ENCODE measurements around the gene C22orf39. TPM values are rescaled to one million over a fixed set of nuclear protein-coding genes. Genes with fewer than 3 reads are reported as not detected.

C22orf39 gene
- polyA plus RNA-seq, 4 donors = 42.0 to 47.7 (median 45.6) TPM

DNA sequence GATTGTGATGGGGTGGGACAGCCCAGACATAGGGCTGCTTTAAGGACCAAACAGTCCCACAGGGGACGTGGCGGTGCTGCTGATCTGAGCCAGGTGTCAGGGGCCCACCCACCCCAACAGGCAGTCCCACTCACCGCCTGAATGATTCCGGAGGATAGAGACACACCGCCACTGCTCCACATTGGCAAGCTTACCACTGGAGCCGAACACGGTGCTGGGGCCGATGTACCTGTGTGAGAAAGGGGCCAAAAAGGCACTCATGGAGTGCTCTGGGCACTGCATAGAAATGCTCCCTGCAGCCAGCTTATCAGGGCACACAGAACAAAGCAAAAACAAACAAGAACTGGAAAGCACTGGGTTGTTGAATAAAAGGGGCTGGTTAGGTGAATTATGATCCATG lies 41.9 kb downstream of the C22orf39 start:
- no peak for DNase-seq (ENCODE audit: low read depth in 4 of 4, low spot score in 2 of 4)

DNA sequence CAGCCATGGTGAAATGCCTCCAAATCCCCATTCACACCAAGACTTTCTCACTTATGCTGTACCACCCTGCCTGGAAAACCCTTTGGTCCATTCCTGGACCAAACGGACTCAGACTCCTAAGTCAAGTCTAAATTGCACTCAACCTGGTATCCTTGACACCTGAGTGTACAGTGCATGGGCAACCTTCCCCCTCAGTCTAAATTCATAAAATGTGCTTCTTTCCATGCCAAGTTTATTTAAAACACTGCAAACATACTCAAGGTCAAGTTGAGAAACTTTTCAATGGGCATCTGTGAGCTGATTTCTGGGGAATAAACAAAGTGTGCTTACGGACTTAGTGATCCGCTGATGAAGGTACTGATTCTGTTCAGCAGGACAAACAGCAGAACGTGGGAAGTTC lies 42.4 kb downstream of the C22orf39 start:
- no peak for DNase-seq (ENCODE audit: low read depth in 4 of 4, low spot score in 2 of 4)

GRCh38 chr22:19404676-19405075 lies 42.8 kb downstream of the C22orf39 start:
- DNase-seq (ENCODE audit: low read depth in 4 of 4, low spot score in 2 of 4) = no peak

DNA sequence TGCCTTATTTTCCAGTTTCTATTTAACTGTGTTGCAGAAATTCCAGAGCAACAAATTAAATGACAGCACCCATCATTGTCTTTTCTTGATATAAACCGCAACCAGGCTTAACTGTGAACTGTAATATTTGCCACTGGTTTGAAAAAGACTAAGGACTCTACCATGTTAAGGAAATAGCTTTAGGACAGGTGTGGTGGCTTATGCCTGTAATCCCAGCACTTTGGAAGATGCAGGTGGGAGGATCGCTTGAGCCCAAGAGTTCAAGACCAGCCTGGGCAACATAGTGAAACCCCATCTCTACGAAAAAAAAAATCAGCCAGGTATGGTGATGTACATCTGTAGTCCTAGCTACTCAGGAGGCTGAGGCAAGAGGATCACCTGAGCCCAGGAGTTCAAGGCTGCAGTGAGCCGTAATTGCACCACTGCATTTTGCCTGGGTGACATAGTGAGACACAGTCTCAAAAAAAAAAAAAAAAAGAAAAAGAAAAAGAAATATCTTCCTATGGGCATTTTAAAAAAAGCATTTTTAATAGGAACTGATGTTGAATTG lies 44.8 kb downstream of the C22orf39 start:
- no peak for DNase-seq (ENCODE audit: low read depth in 4 of 4, low spot score in 2 of 4)

- DNase-seq (ENCODE audit: low read depth in 4 of 4, low spot score in 2 of 4) = no peak
These were observed 46.0 kb downstream of the C22orf39 start for GRCh38 chr22:19401483-19401882.

DNA sequence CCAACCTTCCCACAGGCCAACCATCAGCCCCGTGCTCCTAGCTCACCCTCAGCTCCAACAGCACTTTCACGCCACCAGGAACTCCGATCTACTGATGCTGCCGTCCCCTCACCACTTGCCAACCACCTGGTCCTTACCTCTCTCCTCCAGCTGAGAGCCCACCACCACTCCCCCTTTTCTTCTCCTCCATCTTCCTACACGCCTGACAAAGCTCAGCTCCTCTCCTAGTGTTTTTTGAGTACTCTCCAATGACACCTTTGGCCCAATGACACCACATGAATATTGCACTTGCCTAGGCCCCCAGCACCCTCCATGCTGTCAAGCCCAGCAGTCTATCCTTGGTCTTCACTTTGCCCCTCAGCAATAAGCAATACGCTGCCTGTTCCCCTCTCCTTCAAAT lies 46.6 kb downstream of the C22orf39 start:
- no peak for DNase-seq (ENCODE audit: low read depth in 4 of 4, low spot score in 2 of 4)

GRCh38 chr22:19398652-19399051 lies 48.9 kb downstream of the C22orf39 start:
- DNase-seq (ENCODE audit: low read depth in 4 of 4, low spot score in 2 of 4) = no peak

- DNase-seq (ENCODE audit: low read depth in 4 of 4, low spot score in 2 of 4) = no peak
These were observed 49.3 kb downstream of the C22orf39 start for GRCh38 chr22:19398206-19398605.

- DNase-seq (ENCODE audit: low read depth in 4 of 4, low spot score in 2 of 4) = no peak
These were observed 49.8 kb downstream of the C22orf39 start for GRCh38 chr22:19397734-19398104.

DNA sequence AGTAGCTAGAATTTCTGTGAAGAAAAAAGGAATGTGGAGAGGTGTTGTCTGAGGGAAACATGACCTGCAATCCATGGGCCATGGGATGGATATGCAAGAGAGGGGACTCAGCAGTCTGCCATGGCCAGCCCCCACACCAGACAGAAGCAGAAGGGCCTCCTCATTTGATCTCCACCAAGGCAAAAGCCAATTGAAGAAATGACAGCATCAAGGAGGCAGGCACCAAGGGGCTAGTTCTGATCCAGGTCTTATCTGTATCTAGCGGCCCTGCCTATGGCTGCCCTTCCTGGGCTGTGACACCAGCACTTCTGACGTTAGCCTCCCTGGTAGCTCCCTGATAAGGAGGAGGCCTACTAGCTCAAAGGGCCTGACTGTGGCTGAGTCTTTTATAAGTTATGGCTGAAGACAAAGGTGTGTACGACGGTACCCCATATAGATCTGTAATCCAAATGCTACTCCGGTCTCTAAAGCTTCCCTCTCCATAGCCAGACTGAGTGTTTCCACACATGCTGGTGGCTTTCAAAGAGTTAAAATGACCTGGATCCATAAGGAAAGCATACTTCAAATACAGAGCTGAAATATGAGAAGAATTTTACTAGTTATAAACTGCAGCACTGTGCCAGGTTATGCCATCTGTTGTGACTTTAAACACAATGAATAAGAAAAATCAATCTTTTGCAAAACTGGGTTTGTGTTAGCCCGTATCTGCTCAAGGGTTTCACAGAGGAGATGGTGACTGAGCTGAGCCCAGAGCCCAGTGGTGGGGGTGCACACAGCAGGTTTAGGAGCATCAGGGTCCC lies 50.4 kb downstream of the C22orf39 start:
- no peak for DNase-seq (ENCODE audit: low read depth in 4 of 4, low spot score in 2 of 4)

DNA sequence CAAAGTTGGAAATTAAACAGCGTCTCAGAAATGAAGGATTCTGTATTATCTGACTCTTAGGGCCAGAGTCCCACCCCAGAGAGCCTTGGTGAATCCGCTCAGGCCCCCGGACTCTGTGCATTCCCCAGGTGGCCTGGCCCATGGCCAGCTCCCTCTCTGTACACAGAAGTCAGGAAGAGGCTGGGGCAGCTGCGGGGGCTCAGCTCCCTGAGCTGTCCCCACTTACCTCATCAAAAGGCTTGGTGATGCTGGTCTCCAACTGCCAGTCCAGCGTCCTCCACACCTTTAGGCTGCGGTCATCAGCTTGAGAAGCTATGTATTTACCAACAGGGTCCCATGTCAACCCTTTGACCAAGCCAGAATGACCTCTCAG lies 51.0 kb downstream of the C22orf39 start:
- DNase-seq (ENCODE audit: low read depth in 4 of 4, low spot score in 2 of 4) = no peak

DNA sequence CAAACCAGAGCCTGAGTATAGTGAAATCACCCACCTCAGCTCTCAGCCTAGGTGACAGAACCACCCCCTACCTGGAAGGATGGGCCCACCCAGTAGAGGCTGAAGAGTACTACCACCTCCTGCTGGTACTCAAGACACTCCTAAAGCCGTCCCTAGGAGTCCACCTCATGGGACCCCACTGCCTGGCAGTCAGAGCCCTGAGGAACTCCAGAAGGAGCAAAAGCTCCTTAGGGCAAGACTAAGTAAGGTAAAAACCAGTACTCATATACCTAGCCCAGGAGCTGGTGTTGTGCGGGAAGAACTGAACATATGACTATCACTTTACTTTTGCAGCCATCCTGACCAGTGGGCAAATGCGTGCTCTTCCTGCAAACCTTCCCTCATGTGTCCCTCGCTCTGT lies 52.2 kb downstream of the C22orf39 start:
- no peak for DNase-seq (ENCODE audit: low read depth in 4 of 4, low spot score in 2 of 4)

DNA sequence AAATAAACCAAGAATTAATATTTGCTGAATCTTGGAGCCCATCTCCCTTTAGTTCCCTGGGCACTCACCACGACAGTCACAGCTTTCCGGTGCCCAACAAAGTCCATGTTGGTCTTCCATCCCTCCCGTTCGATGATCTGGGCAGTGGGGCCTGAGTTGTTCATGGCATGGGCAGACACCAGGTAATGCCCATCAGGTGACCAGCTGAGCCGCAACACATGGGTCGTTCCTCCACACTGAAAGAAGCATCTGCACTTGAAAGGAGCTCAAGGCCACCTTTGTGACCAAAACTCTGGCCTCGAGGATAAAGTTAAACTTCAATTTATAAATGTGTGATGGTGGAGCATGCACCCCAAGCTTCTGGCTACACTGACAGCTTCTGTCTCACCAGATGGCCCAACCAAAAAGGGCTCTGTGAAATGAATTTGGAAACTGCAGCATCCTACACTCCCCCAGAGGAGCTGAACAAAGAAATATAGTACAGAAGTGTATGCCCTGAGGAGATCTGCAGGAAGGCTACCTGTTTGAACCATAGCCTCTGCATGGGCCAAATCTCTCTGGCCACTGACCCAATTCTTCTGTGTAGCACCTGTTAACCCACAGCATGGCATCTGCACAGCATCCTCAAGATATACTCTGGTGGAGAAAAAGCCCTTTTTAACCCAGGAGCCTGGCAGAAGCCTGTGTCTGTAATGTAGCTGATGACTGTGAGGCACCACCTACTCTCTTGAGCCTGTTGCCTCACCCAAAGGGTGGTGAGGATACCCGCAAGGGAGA lies 53.0 kb downstream of the C22orf39 start:
- no peak for DNase-seq (ENCODE audit: low read depth in 4 of 4, low spot score in 2 of 4)

DNA sequence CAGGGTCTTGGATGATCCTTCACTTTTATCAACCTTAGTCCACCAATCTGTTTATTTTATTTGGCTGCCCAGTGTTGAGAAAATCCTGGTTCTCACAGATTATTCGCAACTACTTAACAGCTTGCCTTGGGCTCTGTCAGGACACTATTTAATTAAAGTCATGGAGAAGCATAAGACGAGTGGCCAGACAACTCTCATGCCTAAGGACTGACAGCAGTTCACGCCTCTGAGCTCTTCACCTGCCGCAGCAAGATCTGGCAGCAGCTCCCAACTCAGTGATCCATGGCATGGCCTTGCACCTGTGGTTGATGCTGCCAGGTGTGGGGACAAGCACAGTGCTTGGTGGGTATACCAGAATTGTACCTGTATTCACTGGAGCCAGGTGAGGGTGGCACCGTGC lies 53.8 kb downstream of the C22orf39 start:
- no peak for DNase-seq (ENCODE audit: low read depth in 4 of 4, low spot score in 2 of 4)

Other genes starting within 250 kb of the C22orf39 start
- gene CLTCL1, start 156.0 kb downstream of the C22orf39 start, polyA plus RNA-seq (ENCODE audit: insufficient read length in 4 of 4) = 1 to 10 TPM; 3.3 to 7.5 (median 6.0) TPM
- 10 to 100 TPM; 31.1 to 36.2 (median 33.4) TPM for gene HIRA, start 16.0 kb downstream of the C22orf39 start, polyA plus RNA-seq (ENCODE audit: insufficient read length in 4 of 4)
- 10 to 100 TPM; 37.6 to 52.3 (median 46.0) TPM for gene MRPL40, start 15.2 kb downstream of the C22orf39 start, polyA plus RNA-seq (ENCODE audit: insufficient read length in 4 of 4)
- 10 to 100 TPM; 58.2 to 67.9 (median 67.3) TPM for gene UFD1, start 31.5 kb upstream of the C22orf39 start, polyA plus RNA-seq (ENCODE audit: insufficient read length in 4 of 4)
- gene CDC45, start 32.2 kb upstream of the C22orf39 start, polyA plus RNA-seq (ENCODE audit: insufficient read length in 4 of 4) = 10 to 100 TPM; 17.3 to 21.3 (median 19.7) TPM
- gene CLDN5, start 76.7 kb upstream of the C22orf39 start, polyA plus RNA-seq (ENCODE audit: insufficient read length in 4 of 4) = 10 to 100 TPM; 20.4 to 51.8 (median 33.8) TPM